GM19324 (cell line): Measurements from ENCODE around the gene NADSYN1.

Source experiments
- ATAC-seq: cut with Tn5 transposase; IDR thresholded peaks from one replicate; pipeline ENCODE4 v1.9.1; 2021; ENCODE audit warnings: mild to moderate bottlenecking, moderate library complexity; ENCODE audit not compliant: unreplicated experiment, low FRiP score

Gene NADSYN1

GRCh38 chr11:71542382-71542781, 89.4 kb downstream of the NADSYN1 start:
- no peak for ATAC-seq

GRCh38 chr11:71542879-71543777, 90.1 kb downstream of the NADSYN1 start:
- no peak for ATAC-seq

- ATAC-seq: no peak
Measured at GRCh38 chr11:71543866-71544265, 90.9 kb downstream of the NADSYN1 start.

GRCh38 chr11:71544525-71545214, 91.7 kb downstream of the NADSYN1 start:
- no peak for ATAC-seq

GRCh38 chr11:71545405-71545966, 92.5 kb downstream of the NADSYN1 start:
- no peak for ATAC-seq

- ATAC-seq: no peak
Measured at GRCh38 chr11:71548120-71548519, 95.1 kb downstream of the NADSYN1 start, which contains the start of gene KRTAP5-9. KRTAP5-9 (plus strand) TSS chr11:71548420; CDS start chr11:71548658, 238 bp downstream.

GRCh38 chr11:71548716-71549151, 95.7 kb downstream of the NADSYN1 start:
- no peak for ATAC-seq
